Ishikawa (cell line): Measurements from ENCODE around the gene GIPC1.

Source experiments
- CEBPB ChIP-seq: IDR thresholded peaks from 2 replicates; pipeline ENCODE4 v1.6.1; 2012
- CREB1 ChIP-seq: IDR thresholded peaks from 2 replicates; pipeline ENCODE4 v1.6.1; 2012; ENCODE audit warnings: low read depth
- EGR1 ChIP-seq: IDR thresholded peaks from 2 replicates; pipeline ENCODE4 v1.6.1; 2012
- EP300 ChIP-seq: IDR thresholded peaks from 2 replicates; pipeline ENCODE4 v1.6.1; 2012; ENCODE audit warnings: borderline replicate concordance
- FOXM1 ChIP-seq: IDR thresholded peaks from 2 replicates; pipeline ENCODE4 v1.6.1; 2012; ENCODE audit warnings: low read depth, borderline replicate concordance
- MAX ChIP-seq: IDR thresholded peaks from 2 replicates; pipeline ENCODE4 v1.6.1; 2012
- NFIC ChIP-seq: IDR thresholded peaks from 2 replicates; pipeline ENCODE4 v1.6.1; 2012
- RAD21 ChIP-seq: IDR thresholded peaks from 2 replicates; pipeline ENCODE4 v1.6.1; 2012; ENCODE audit warnings: low read depth
- REST ChIP-seq: IDR thresholded peaks from 2 replicates; pipeline ENCODE4 v1.6.1; 2012; ENCODE audit warnings: low read depth, mild to moderate bottlenecking
- TAF1 ChIP-seq: IDR thresholded peaks from 2 replicates; pipeline ENCODE4 v1.6.1; 2012; ENCODE audit warnings: low read depth, mild to moderate bottlenecking
- TCF12 ChIP-seq: IDR thresholded peaks from 2 replicates; pipeline ENCODE4 v1.6.1; 2012; ENCODE audit warnings: low read depth
- TEAD4 ChIP-seq: IDR thresholded peaks from 2 replicates; pipeline ENCODE4 v1.6.1; 2012
- USF1 ChIP-seq: IDR thresholded peaks from 2 replicates; pipeline ENCODE4 v1.6.1; 2012
- YY1 ChIP-seq: IDR thresholded peaks from 2 replicates; pipeline ENCODE4 v1.6.1; 2012; ENCODE audit warnings: low read depth
- ZBTB7A ChIP-seq: IDR thresholded peaks from 2 replicates; pipeline ENCODE4 v1.6.1; 2012; ENCODE audit warnings: low read depth

The GIPC1 gene

GRCh38 chr19:14441041-14441938, 54.6 kb downstream of the GIPC1 start:
- TF ChIP-seq RAD21 = no peak
- TF ChIP-seq YY1 = no peak
- TF ChIP-seq EP300 = no peak
- TF ChIP-seq CREB1 = no peak
- no peak for TF ChIP-seq TCF12
- TF ChIP-seq TEAD4 = no peak
- TF ChIP-seq USF1 = no peak
- TF ChIP-seq REST = no peak
- TF ChIP-seq ZBTB7A = no peak
- TF ChIP-seq CEBPB = no peak
- no peak for TF ChIP-seq TAF1
- no peak for TF ChIP-seq NFIC
- TF ChIP-seq MAX = no peak
- TF ChIP-seq FOXM1 = no peak
- TF ChIP-seq EGR1 = no peak

GRCh38 chr19:14440049-14440448, 55.9 kb downstream of the GIPC1 start:
- TF ChIP-seq EP300 (no peak), TCF12 (no peak)

GRCh38 chr19:14439014-14439413, 56.9 kb downstream of the GIPC1 start:
- TF ChIP-seq MAX (no peak), CEBPB (no peak), FOXM1 (no peak), YY1 (no peak), EP300 (no peak), TEAD4 (no peak), EGR1 (no peak), ZBTB7A (no peak), TAF1 (no peak), NFIC (no peak), USF1 (no peak)

GRCh38 chr19:14437578-14438140, 58.3 kb downstream of the GIPC1 start:
- TF ChIP-seq REST (no peak), RAD21 (no peak), EP300 (no peak), ZBTB7A (no peak), TEAD4 (no peak), NFIC (no peak), TAF1 (no peak), CREB1 (no peak)

- TF ChIP-seq NFIC (no peak), EP300 (no peak), TAF1 (no peak), REST (no peak), YY1 (no peak), EGR1 (no peak), CREB1 (no peak), ZBTB7A (no peak), CEBPB (no peak), FOXM1 (no peak), RAD21 (no peak), TEAD4 (no peak), USF1 (no peak), TCF12 (no peak), MAX (no peak)
Measured at GRCh38 chr19:14435320-14436050, 60.4 kb downstream of the GIPC1 start.
